Activated T-cell treated with anti-CD3 and anti-CD28 coated beads, Interleukin-2, amount 50 U/mL, for 72 hours (primary cell): ENCODE data around the gene WBP1L. TPM values are rescaled to one million over a fixed set of nuclear protein-coding genes. Genes with fewer than 3 reads are reported as not detected.
"Not testable (repeated sequence)": the region's sequence is repeated elsewhere in the genome, so short reads cannot be mapped to it uniquely, and the experiment has no call there.

Experiments
- ATAC-seq, 2 donors: fragments of 150-1000 bp; cut with Tn5 transposase; replicated peaks in 1 of 2; 2 replicates each; pipeline ENCODE4 v1.10.0; 2021; ENCODE audit warnings: moderate library complexity in 2 of 2, mild to moderate bottlenecking in 1 of 2
- DNase-seq, 2 donors: peaks; one replicate each; pipeline ENCODE4 v3.0.0; 2021 to 2022; ENCODE audit warnings: mixed read lengths in 1 of 2
- H3K27ac Mint-ChIP-seq: one replicate; pipeline ENCODE4 v1.8.0; 2022; ENCODE audit warnings: mild to moderate bottlenecking, moderate library complexity, mixed read lengths
- H3K27me3 Mint-ChIP-seq: one replicate; pipeline ENCODE4 v1.8.0; 2022; ENCODE audit warnings: low read depth, mixed read lengths
- H3K36me3 Mint-ChIP-seq, 2 donors: one replicate each; pipeline ENCODE4 v1.8.0; 2022; ENCODE audit warnings: mixed read lengths in 2 of 2, mild to moderate bottlenecking in 1 of 2; ENCODE audit not compliant: insufficient read depth in 2 of 2
- H3K4me1 Mint-ChIP-seq: one replicate; pipeline ENCODE4 v1.8.0; 2022; ENCODE audit warnings: low read depth, mixed read lengths
- H3K4me3 Mint-ChIP-seq, 2 donors: one replicate each; pipeline ENCODE4 v1.8.0; 2022; ENCODE audit warnings: mild to moderate bottlenecking in 2 of 2, mixed read lengths in 2 of 2, moderate library complexity in 2 of 2
- H3K9me3 Mint-ChIP-seq, 2 donors: one replicate each; pipeline ENCODE4 v1.8.0; 2022; ENCODE audit warnings: mixed read lengths in 2 of 2
- total RNA-seq, 2 donors: library from RNA; stranded (reverse); gene quantifications; one replicate each; pipeline ENCODE4 v1.2.3, GENCODE V29; 2022

Gene WBP1L
- total RNA-seq, 2 donors from 2014 or later: 19.6 to 20.1 TPM

- H3K27me3 Mint-ChIP-seq: no peaks in the 10 kb centered on the region
- peaks cover 80% of the 10 kb centered on the region for H3K4me1 Mint-ChIP-seq
- peaks cover 0 to 3% of the 10 kb centered on the region in 2 donors for H3K36me3 Mint-ChIP-seq
- DNase-seq: peak; percentile 96 to 98
- peak; percentile 82 to 87 for ATAC-seq
- H3K4me3 Mint-ChIP-seq: peak within 1 kb of the TSS; percentile 96 to 97
- no peaks in the 10 kb centered on the region for H3K9me3 Mint-ChIP-seq
- peak within 1 kb of the TSS; percentile 73 for H3K27ac Mint-ChIP-seq
These were observed 29.7 kb upstream of the WBP1L start, which contains the start of gene ARL3 for GRCh38 chr10:102713814-102714620. TSS of gene ARL3 (minus strand) at chr10:102714397. CDS start at chr10:102714275, 122 bp downstream.

GRCh38 chr10:102714621-102715455 lies 28.9 kb upstream of the WBP1L start, which contains the start of gene SFXN2:
TSS of gene SFXN2 (plus strand) at chr10:102714636. CDS start at chr10:102726637, 12,001 bp downstream.
- Mint-ChIP-seq H3K9me3 (no peaks in the 10 kb centered on the region), H3K27me3 (no peaks in the 10 kb centered on the region), H3K36me3 (peaks cover 2 to 3% of the 10 kb centered on the region in 2 donors), H3K4me1 (peaks cover 87% of the 10 kb centered on the region), H3K27ac (peak within 1 kb of the TSS; percentile 73), H3K4me3 (peak within 1 kb of the TSS; percentile 96 to 97)
- ATAC-seq (peak; percentile 17 to 21), DNase-seq (peak; percentile 65 to 71)

GRCh38 chr10:102715880-102716279 lies 27.9 kb upstream of the WBP1L start:
- peaks cover 78% of the 10 kb centered on the region for H3K4me1 Mint-ChIP-seq
- H3K4me3 Mint-ChIP-seq: peak overlapping the region; percentile 41 to 97
- H3K36me3 Mint-ChIP-seq: peaks cover 2 to 3% of the 10 kb centered on the region in 2 donors
- no peak overlapping the region for H3K27ac Mint-ChIP-seq
- ATAC-seq (no peak), DNase-seq (no peak)
- H3K9me3 Mint-ChIP-seq: no peaks in the 10 kb centered on the region
- no peaks in the 10 kb centered on the region for H3K27me3 Mint-ChIP-seq

GRCh38 chr10:102716900-102717565 lies 26.7 kb upstream of the WBP1L start:
- H3K27me3 Mint-ChIP-seq, ATAC-seq, H3K9me3 Mint-ChIP-seq, DNase-seq, H3K27ac Mint-ChIP-seq, H3K36me3 Mint-ChIP-seq: not testable (repeated sequence)
- peak overlapping the region in 1 of 2 donors; percentile 41 for H3K4me3 Mint-ChIP-seq
- H3K4me1 Mint-ChIP-seq: peaks cover 72% of the 10 kb centered on the region

- no peaks in the 10 kb centered on the region for H3K27me3 Mint-ChIP-seq
- peaks cover 63% of the 10 kb centered on the region for H3K4me1 Mint-ChIP-seq
- no peaks in the 10 kb centered on the region for H3K9me3 Mint-ChIP-seq
- DNase-seq (no peak), ATAC-seq (no peak)
- H3K36me3 Mint-ChIP-seq: peaks cover 3% of the 10 kb centered on the region in 2 donors
- H3K27ac Mint-ChIP-seq: no peak overlapping the region
- peak overlapping the region; percentile 29 to 35 for H3K4me3 Mint-ChIP-seq
These were observed 25.5 kb upstream of the WBP1L start for GRCh38 chr10:102718220-102718619.

GRCh38 chr10:102720337-102720736 lies 23.4 kb upstream of the WBP1L start:
- no peak overlapping the region for H3K4me3 Mint-ChIP-seq
- DNase-seq: no peak
- no peaks in the 10 kb centered on the region for H3K27me3 Mint-ChIP-seq
- H3K36me3 Mint-ChIP-seq: peaks cover 6 to 14% of the 10 kb centered on the region in 2 donors
- ATAC-seq: no peak
- peaks cover 2 to 3% of the 10 kb centered on the region in 2 donors for H3K9me3 Mint-ChIP-seq
- H3K27ac Mint-ChIP-seq: no peak overlapping the region
- H3K4me1 Mint-ChIP-seq: peaks cover 59% of the 10 kb centered on the region

GRCh38 chr10:102720775-102721301 lies 22.9 kb upstream of the WBP1L start:
- no peak for ATAC-seq
- Mint-ChIP-seq H3K4me1 (peaks cover 54% of the 10 kb centered on the region), H3K4me3 (no peak overlapping the region), H3K36me3 (peaks cover 6 to 14% of the 10 kb centered on the region in 2 donors), H3K27me3 (no peaks in the 10 kb centered on the region), H3K27ac (no peak overlapping the region), H3K9me3 (peaks cover 2 to 3% of the 10 kb centered on the region in 2 donors)
- DNase-seq: no peak

GRCh38 chr10:102721954-102722353 lies 21.8 kb upstream of the WBP1L start:
- Mint-ChIP-seq H3K4me1 (peaks cover 47% of the 10 kb centered on the region), H3K9me3 (peaks cover 2 to 3% of the 10 kb centered on the region in 2 donors), H3K27ac (peak overlapping the region; percentile 82), H3K4me3 (peak overlapping the region in 1 of 2 donors; percentile 42), H3K27me3 (no peaks in the 10 kb centered on the region), H3K36me3 (peaks cover 6 to 14% of the 10 kb centered on the region in 2 donors)
- DNase-seq (no peak), ATAC-seq (peak; percentile 73 to 88)

- peaks cover 7 to 16% of the 10 kb centered on the region in 2 donors for H3K36me3 Mint-ChIP-seq
- no peak overlapping the region for H3K27ac Mint-ChIP-seq
- H3K4me1 Mint-ChIP-seq: peaks cover 33% of the 10 kb centered on the region
- no peak overlapping the region for H3K4me3 Mint-ChIP-seq
- peaks cover 2 to 3% of the 10 kb centered on the region in 2 donors for H3K9me3 Mint-ChIP-seq
- no peaks in the 10 kb centered on the region for H3K27me3 Mint-ChIP-seq
- no peak for DNase-seq
- no peak for ATAC-seq
These were observed 19.8 kb upstream of the WBP1L start for GRCh38 chr10:102723989-102724388.

- peaks cover 23% of the 10 kb centered on the region for H3K4me1 Mint-ChIP-seq
- no peak overlapping the region for H3K4me3 Mint-ChIP-seq
- no peak overlapping the region for H3K27ac Mint-ChIP-seq
- H3K9me3 Mint-ChIP-seq: peaks cover 2 to 3% of the 10 kb centered on the region in 2 donors
- peaks cover 7 to 15% of the 10 kb centered on the region in 2 donors for H3K36me3 Mint-ChIP-seq
- ATAC-seq (no peak), DNase-seq (no peak)
- H3K27me3 Mint-ChIP-seq: no peaks in the 10 kb centered on the region
These were observed 17.5 kb upstream of the WBP1L start for GRCh38 chr10:102726274-102726673.

- Mint-ChIP-seq H3K27me3 (no peaks in the 10 kb centered on the region), H3K9me3 (peaks cover 2 to 3% of the 10 kb centered on the region in 2 donors), H3K4me3 (no peak overlapping the region), H3K4me1 (peaks cover 16% of the 10 kb centered on the region), H3K36me3 (peaks cover 7 to 17% of the 10 kb centered on the region in 2 donors), H3K27ac (no peak overlapping the region)
- no peak for ATAC-seq
- DNase-seq: no peak
These were observed 16.5 kb upstream of the WBP1L start for GRCh38 chr10:102727037-102727818.
